ENCODE data around the gene CADPS.

The CADPS gene

GRCh38 chr3:62678841-62679240 lies 196.4 kb downstream of the CADPS start:
- DNase-seq, result no peak

- no peak for DNase-seq
Observed at GRCh38 chr3:62677926-62678325, 197.3 kb downstream of the CADPS start.

- no peak for DNase-seq
Observed at GRCh38 chr3:62676689-62677271, 198.4 kb downstream of the CADPS start.

- no peak for DNase-seq
Observed at GRCh38 chr3:62675492-62675891, 199.7 kb downstream of the CADPS start.

- no peak for DNase-seq
Observed at GRCh38 chr3:62672988-62673313, 202.3 kb downstream of the CADPS start.

- DNase-seq, result no peak
Observed at GRCh38 chr3:62672270-62672987, 202.8 kb downstream of the CADPS start.

GRCh38 chr3:62670351-62670750 lies 204.9 kb downstream of the CADPS start:
- no peak for DNase-seq

- DNase-seq, result no peak
Observed at GRCh38 chr3:62669161-62669560, 206.1 kb downstream of the CADPS start.

GRCh38 chr3:62667714-62668113 lies 207.5 kb downstream of the CADPS start:
- DNase-seq, result no peak

- peak; percentile 37 to 48 for DNase-seq
Observed at GRCh38 chr3:62665627-62666437, 209.4 kb downstream of the CADPS start.

- no peak for DNase-seq
Observed at GRCh38 chr3:62662677-62663076, 212.5 kb downstream of the CADPS start.

- no peak for DNase-seq
Observed at GRCh38 chr3:62659660-62660059, 215.6 kb downstream of the CADPS start.

- DNase-seq, result no peak
Observed at GRCh38 chr3:62655691-62656063, 219.5 kb downstream of the CADPS start.

GRCh38 chr3:62655056-62655690 lies 220.0 kb downstream of the CADPS start:
- DNase-seq, result no peak

- no peak for DNase-seq
Observed at GRCh38 chr3:62653796-62654195, 221.4 kb downstream of the CADPS start.

- DNase-seq, result no peak
Observed at GRCh38 chr3:62647711-62648110, 227.5 kb downstream of the CADPS start.

- no peak for DNase-seq
Observed at GRCh38 chr3:62644493-62644892, 230.7 kb downstream of the CADPS start.

- DNase-seq, result no peak
Observed at GRCh38 chr3:62638316-62638715, 236.9 kb downstream of the CADPS start.

- no peak for DNase-seq
Observed at GRCh38 chr3:62636235-62636826, 238.9 kb downstream of the CADPS start.

GRCh38 chr3:62632510-62633294 lies 242.5 kb downstream of the CADPS start:
- DNase-seq, result no peak

GRCh38 chr3:62631488-62631887 lies 243.7 kb downstream of the CADPS start:
- no peak for DNase-seq

GRCh38 chr3:62630664-62631063 lies 244.6 kb downstream of the CADPS start:
- DNase-seq, result no peak

Measured in AML-193 (cell line).